GM19035 (cell line): ENCODE data around the gene NTSR2.

ENCODE experiments used
- ATAC-seq: cut with Tn5 transposase; IDR thresholded peaks from one replicate; pipeline ENCODE4 v1.9.1; 2021; ENCODE audit not compliant: unreplicated experiment

NTSR2 gene, protein sequence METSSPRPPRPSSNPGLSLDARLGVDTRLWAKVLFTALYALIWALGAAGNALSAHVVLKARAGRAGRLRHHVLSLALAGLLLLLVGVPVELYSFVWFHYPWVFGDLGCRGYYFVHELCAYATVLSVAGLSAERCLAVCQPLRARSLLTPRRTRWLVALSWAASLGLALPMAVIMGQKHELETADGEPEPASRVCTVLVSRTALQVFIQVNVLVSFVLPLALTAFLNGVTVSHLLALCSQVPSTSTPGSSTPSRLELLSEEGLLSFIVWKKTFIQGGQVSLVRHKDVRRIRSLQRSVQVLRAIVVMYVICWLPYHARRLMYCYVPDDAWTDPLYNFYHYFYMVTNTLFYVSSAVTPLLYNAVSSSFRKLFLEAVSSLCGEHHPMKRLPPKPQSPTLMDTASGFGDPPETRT

DNA sequence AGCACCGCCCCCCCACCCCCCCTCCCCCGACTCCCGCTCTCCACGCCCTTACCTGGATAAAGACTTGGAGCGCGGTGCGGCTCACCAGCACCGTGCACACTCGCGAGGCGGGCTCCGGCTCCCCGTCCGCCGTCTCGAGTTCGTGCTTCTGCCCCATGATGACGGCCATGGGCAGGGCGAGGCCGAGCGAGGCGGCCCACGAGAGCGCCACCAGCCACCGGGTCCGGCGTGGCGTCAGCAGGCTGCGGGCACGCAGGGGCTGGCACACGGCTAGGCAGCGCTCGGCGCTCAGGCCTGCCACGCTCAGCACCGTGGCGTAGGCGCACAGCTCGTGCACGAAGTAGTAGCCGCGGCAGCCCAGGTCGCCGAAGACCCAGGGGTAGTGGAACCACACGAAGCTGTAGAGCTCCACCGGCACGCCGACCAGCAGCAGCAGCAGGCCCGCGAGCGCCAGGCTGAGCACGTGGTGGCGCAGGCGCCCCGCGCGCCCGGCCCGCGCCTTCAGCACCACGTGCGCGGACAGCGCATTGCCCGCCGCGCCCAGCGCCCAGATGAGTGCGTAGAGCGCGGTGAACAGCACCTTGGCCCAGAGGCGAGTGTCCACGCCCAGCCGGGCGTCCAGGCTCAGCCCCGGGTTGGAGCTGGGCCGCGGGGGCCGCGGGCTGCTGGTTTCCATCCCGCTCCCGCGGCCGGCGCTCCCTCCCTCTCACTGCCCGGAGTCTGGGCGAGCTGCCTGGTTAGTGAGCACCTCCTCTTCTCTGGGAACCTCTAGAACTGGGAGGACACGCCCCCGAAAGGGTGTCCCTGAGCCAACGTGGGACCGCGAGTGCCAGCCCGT, at the start of gene NTSR2:
NTSR2 (minus strand) TSS at position 742 of the 838 bp plus-strand sequence; CDS start at position 676, 66 bp downstream.
- ATAC-seq: no peak

DNA sequence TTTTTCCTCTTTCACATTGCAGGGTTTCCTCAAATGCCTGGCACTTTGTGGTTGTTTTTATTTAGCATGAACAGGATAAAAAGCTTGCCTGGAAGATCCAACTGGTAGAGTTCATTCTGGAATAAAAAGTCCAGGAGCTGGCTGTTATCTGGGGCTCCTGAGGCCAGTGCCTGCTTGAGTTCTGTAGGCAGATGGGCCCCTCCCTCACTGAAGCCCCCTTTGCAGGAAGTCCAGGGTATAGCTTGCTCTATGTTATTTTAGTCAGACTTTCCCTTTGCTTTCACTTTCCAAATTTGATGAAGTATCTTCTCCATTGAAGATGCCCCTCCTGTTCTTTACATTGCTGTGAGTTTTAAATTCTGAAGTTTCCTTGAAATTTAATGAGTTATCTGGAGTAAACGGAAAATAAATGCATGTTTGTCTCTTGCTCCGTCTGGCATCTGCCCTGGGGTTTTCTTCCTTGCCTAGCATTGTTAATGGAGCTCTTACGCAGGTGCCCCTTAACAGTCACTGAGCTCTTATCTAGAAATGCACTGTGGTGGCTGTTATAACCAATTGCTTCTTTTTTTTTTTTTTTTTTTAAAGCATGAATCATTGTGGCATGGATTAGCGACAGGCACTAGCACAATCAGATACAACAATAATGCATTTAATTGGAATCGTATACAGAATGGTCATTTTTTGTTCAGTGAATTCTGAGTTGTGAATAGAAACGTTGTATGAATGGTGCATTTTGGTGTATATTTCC, 49.4 kb upstream of the NTSR2 start:
- ATAC-seq: no peak

DNA sequence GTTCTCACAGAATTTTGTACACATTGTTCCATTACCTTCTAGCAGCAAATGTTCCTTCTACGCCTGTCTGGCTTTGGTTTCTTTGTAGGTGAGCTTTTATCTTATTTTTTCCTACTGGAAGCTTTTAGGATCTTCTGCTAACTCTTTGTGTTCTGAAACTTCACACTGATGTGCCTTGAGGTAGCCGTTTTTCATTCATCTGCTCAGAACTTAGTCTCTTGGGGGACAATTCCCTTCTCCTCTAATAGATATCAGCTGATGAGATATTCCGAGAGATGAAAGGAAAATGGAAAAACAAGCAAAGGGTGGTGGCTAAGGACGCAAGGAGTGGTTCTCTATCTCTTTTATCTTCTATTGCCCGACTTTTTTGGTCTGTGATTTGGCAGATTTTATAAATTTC, 48.6 kb upstream of the NTSR2 start:
- ATAC-seq: no peak

DNA sequence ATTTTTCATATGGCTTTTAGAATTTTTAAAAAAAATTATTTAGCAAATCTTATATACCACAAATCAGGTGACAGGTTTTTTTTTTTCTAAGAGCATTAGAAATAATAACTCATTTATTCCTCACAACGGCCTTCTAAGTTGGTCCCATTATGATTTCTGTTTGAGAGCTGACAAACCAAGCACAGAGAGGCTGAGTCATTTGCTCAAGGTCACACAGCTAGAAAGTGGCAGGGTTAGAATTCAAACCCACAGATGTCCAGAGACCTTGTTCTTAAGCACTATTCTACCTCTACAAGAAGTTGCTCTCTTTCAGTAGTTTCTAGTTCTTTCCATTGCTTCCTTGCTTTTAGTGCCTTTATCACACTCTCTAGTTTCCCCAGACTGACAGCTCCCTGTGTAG, 47.6 kb upstream of the NTSR2 start:
- ATAC-seq: no peak

DNA sequence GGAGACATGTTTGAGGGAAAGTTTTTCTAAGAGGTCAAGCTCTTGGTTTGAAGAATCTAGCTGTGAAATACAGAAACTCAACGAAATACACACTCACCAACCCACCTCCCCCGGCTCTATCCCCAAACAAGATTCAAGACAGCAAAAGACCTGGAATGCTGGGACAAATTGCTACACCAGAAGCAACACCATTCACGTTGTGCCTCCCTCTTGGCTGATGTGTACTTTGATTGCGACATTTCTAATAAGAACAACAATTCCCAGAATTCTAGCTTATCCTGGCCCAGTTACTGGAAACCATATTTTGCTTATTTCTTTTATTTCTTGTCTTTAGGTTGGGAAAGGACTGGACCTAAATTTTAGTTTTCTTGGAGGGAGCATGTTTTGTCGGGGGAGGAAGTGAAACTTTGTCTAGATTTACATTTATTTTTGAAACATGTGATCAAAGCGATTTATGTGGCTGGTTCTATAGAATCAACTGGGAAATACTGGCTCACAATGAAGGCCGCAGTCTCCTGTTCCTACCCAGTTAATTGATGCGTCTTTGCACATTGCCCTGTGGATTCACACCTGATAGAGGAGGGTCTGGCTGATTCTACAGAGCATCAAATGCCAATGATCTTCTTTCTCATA, 46.8 kb upstream of the NTSR2 start:
- ATAC-seq: no peak

DNA sequence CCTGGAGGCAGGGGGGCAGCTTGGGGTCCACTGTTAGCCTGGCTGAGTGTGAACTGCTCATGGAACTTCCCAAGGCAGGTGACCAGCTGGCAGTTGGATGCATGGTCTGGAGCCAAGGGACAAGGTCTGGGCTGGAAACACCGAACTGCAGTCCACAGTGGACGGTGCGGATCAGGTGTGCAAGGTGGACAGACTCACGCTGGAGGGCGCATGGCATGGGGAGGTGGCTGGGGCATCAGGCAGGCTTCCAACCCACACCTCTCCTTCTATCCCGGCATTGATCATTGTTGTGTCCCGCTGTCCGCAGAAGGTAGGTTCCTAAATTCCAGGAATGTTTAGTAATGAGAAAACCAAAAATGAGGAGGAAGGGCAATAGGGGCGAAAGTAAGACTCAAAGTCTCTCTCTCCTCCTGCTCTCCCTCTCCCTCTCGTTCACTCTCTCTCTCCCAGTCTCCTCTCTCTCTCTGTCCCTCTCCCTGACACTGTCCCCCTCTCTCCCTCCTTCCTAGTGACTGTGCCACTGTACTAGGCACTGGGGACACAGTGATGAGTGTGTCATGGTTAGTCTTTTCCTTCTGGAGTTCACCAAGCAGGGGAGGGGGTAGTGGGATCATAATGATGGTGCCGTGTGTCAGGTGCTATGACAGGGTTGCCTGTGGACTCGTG, 46.1 kb upstream of the NTSR2 start:
- no peak for ATAC-seq

DNA sequence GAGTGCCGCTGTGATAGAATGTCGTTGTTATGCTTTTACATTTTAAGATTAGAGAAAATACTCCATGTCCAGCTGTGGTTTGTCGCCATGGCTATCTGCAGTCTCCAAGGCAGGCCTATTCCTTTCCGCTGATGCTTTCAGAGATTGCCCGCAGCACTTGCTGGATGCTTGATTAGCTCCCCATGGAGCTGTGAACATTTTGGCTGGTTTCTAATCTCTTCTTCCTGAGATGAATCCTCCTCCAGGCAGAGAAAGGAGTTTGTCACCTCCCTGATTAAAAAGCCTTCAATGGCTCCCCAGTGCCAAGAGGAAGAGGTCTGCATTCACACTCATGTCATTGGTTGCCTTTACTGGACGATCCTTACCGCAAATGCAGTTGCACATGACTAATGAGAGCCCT, 43.8 kb upstream of the NTSR2 start:
- no peak for ATAC-seq

DNA sequence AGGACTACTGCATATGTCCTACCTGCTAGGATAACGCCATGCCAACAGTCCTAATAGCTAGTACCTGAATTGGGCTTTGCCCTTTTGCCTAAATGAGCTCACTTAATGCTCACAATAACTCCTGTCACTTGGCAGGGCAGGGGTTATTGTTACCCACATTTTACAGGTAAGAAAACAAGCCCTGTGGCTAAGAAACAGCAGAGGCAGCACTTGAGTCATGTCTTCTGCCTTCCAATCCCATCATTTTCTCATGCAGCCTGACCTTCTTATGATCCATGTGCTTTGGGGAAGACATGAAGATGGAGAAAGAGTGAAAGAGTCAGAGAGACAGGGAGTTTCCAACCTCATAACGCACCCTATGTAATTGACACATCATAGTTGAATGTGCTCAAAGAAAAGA, 42.9 kb upstream of the NTSR2 start:
- no peak for ATAC-seq

DNA sequence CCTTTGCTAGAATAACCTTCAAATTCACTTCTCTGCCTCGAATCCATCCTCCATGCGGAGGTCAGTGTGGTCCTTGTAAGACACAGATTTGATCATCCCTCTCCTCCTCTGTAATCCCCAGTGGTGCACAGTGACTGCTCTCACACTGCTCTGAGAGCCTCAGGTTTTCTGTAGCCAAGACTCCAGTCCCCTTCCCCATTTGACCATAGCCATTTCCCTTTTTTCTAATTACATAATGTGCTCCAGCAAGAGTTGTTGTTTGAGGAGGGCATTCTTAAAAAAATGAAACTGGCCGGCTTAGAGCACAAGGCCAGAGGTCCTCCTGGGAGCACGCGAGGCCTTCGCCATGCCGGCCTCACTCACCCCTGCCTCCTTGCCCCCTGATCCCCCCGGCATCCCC, 41.8 kb upstream of the NTSR2 start:
- ATAC-seq: no peak

DNA sequence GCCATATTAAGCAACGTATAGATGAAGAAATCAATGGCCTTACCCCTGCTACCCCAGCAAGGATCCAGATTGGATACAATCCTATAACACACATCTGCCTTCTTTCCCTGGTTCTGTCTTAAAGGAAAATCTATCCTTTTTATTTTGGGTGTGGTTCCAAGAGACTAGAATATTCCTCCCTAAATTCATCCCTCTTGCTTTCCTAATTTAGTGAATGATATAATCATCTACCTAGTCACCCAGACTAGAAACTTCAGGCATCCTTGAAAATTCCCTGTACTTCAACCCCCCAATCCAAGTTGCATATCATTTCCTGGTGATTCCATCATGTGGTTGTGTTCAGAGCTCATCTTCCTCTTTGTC, 41.3 kb upstream of the NTSR2 start:
- no peak for ATAC-seq

DNA sequence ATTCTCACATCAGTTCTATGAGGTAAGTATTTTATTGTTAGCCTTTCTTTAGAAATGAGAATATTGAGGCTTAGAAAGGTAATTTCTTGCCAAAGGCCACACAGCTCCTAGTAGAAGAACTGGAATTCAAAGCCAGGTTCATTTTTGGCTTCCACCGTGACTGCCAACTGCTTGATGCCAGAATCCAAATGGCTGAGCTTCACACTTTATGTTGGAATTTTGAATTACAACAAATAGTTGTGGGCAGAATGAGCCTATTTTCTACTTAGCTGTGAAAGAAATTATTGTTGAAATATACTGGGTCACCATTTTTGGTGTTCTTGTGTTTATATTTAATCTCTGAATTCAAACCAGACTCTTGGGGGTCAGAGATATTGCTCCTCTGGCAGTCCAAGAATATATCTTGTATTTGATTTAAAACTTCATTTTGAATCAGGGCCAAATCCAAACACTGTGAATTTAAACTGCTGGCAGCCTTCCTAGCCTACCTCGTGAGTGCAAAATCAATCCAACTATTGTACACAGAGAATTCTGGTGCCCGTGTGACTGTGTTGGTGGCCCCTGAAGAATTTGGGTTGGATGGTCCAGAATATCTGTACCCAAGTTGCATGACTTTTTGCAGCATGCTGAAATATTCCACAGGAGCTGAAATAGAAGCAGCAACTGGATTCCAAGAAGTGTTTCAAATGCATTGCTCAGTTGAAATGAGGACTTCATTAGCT, 40.8 kb upstream of the NTSR2 start:
- no peak for ATAC-seq

DNA sequence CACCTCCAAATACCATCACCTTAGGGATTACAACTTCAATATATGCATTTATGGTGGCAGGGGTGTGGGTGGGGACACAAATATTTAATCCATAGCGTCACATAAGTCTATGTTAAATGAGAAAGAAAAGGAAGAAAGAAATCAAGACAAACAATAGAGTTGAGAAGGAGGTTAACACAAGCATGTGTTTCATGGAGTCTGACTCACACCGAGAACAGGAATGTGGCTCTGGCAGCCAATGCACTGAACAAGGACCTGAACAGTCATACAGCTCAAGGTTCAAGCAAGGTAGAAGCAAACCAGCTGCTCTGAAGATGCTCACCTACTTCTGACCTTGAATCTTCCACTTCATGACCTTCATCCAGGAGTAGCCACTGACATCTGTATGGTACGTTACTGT, 40.2 kb upstream of the NTSR2 start:
- no peak for ATAC-seq

DNA sequence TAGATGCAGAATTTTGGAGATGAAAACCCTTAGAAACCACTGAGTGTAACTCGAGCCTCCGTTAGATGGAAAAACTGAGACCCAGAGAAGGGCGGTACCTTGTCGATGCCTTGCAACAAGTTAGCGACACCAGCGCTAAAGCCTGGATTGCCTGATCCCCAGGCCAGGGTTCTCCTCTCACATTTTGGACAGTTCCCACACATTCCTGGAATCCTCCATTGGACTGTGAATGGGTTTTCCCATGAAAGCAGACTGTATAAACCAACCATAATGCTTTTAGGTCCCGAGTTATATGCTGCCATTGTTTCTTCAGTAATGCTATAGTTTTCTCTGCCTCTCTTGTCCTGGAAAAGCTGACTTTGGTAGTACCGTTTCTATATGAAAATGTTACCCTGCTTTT, 39.3 kb upstream of the NTSR2 start:
- no peak for ATAC-seq

DNA sequence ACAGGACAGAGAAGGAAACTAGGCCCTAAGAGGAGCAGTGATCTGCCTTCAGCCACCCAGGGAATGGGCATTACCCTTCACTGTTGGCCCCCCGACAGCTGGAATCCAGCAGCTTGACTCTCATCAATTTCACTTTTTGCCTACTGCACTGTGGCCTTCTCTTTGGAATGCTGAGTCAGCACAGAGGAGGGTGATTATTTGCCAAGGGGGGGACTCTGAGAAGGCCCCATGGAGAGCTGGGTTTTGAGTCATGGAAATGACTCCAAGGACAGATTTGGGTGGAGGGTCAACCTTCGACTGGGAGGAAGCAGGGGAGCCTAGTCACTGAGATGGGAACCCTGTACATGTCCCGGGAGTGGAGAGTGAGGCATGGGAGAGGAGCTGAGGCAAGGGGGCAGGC, 38.1 kb upstream of the NTSR2 start:
- no peak for ATAC-seq

DNA sequence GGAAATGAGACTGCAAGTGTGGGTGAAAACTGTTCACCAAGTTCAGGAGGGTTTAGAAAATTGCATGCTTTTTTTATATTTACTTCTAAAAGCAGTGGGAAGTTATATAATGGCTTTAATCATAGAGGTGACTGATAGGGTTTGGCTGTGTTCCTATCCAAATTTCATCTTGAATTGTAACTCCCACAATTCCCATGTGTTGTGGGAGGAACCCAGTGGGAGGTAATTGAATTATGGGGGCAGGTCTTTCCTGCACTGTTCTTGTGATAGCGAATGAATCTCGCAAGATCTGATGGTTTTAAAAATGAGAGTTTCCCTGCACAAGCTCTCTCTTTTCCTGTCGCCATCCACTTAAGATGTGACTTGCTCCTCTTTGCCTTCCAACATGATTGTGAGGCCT, 35.7 kb upstream of the NTSR2 start:
- no peak for ATAC-seq

DNA sequence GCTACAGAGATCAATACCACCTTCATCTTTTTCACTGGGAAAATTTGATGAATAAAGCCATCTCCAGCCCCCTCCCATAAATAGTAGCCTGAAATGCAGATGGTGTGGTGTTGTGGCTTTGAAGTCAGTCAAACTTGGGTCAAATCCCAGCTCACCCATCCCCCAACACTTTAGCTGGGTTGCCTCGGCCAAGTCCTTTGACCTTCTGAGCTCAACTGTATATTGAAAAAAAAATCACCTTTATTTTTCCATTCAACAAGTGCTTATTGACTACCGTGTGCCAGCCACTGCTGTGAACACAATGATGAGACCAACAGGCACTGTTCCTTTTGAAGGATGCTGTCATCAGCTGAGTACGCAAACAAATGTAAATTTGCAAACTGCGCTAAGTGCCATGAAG, 35.1 kb upstream of the NTSR2 start:
- ATAC-seq: no peak

DNA sequence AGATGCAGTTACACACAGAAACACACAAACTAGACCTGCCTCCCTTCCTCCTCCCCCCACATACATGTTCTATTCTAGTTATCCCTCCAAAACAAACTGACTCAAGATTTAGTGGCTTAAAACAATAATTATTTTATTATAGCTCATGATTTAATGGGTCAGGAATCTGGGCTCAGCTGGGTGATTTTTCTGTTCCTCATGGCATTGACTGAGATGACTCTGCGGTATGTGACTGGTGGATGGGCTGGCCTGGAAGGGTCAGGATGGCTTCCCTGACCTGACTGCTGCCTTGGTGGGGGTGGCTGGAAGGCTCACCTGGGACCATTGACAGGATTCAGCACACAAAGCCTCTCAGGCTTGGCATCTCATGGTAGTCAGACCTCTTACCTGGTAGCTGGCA, 33.7 kb upstream of the NTSR2 start:
- no peak for ATAC-seq

DNA sequence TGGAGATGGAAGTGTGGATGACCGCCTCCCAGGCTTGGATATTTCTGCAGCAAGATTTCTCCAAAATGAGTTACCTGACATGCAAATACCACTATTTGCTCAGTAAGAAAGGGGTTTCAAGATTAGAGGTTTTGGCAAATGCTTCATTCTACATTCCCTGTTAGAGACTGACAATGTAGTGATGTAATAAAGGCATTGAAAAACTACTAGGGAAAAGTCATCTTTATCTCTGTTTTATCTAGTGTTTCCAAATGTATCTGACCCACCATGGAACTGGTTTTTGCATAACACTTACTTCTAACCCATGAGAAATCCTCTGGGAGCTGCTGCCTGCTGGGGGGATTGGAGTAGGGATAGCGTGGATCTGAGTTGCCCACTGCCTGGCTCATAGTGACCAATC, 33.0 kb upstream of the NTSR2 start:
- no peak for ATAC-seq

DNA sequence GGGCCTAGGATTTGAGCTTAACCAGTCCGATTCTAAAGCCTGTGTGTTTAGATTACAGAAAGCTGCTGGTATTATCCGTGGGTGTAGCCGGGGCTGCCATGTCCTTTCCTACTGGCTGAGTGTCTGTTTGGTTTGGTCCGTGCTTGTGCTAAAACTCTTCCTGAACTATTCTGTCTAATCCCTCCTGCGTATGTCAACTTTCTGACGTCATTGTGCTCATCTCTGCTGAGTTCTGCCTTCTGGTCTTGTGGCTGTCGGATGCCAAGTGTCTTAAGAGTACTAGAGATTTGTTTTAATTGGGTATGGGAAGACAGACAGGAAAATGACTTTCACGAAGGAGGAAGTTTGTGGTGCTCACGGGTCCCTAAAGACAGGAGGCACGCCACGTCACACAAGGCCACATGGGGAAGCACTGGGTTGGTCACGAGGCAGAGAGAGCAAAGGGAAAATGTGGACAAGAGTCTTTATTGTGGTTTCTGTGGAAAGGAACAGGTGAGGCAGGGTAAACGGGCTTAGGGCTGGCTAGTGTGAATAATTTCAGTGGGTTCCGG, 31.8 kb upstream of the NTSR2 start:
- no peak for ATAC-seq

DNA sequence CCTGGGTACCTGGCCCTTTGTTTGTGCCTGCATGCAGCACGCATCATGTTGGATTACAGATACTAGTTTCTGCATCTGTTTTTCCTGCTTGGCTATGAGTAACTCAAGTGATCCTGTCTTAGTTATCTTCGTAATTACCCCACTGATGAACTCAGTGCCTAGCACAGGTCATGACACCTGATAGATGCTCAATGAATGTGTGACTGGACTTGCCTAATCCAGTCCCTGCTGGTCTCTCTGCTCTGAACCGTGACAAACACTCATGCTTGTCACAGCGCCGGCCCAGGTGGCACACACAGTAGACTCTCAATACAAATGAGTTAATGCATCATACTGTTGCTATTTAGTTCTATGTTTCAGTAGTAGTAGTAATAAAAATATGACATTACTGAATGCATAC, 31.2 kb upstream of the NTSR2 start:
- no peak for ATAC-seq
